Activated gamma-delta T cell treated with anti-CD3 and anti-CD28 coated beads, Interleukin-2, amount 50 U/mL, for 16 hours (primary cell): ENCODE measurements around the gene GRB10.
"Not testable (repeated sequence)": the region's sequence is repeated elsewhere in the genome, so short reads cannot be mapped to it uniquely, and the experiment has no call there.

Experiments
- DNase-seq: peaks from one replicate; pipeline ENCODE4 v3.0.0-alpha.2; 2020; ENCODE audit warnings: low read depth

GRB10 gene

GRCh38 chr7:50607524-50608125 lies 175.1 kb downstream of the GRB10 start:
- no peak for DNase-seq

GRCh38 chr7:50605059-50605458 lies 177.6 kb downstream of the GRB10 start:
- no peak for DNase-seq

- DNase-seq: no peak
Measured at GRCh38 chr7:50603287-50603686, 179.4 kb downstream of the GRB10 start.

- DNase-seq: no peak
Measured at GRCh38 chr7:50599385-50599784, 183.3 kb downstream of the GRB10 start.

GRCh38 chr7:50598460-50599343 lies 184.0 kb downstream of the GRB10 start:
- no peak for DNase-seq

- no peak for DNase-seq
Measured at GRCh38 chr7:50596484-50596883, 186.2 kb downstream of the GRB10 start.

- DNase-seq: no peak
Measured at GRCh38 chr7:50595491-50596102, 187.1 kb downstream of the GRB10 start.

- no peak for DNase-seq
Measured at GRCh38 chr7:50594734-50595485, 187.8 kb downstream of the GRB10 start.

GRCh38 chr7:50594136-50594535 lies 188.6 kb downstream of the GRB10 start:
- DNase-seq: no peak

- no peak for DNase-seq
Measured at GRCh38 chr7:50592940-50593339, 189.8 kb downstream of the GRB10 start.

- no peak for DNase-seq
Measured at GRCh38 chr7:50591480-50592438, 190.9 kb downstream of the GRB10 start.

- no peak for DNase-seq
Measured at GRCh38 chr7:50591098-50591479, 191.6 kb downstream of the GRB10 start.

- DNase-seq: no peak
Measured at GRCh38 chr7:50590535-50590934, 192.2 kb downstream of the GRB10 start.

GRCh38 chr7:50589364-50589763 lies 193.3 kb downstream of the GRB10 start:
- no peak for DNase-seq

GRCh38 chr7:50588937-50589336 lies 193.8 kb downstream of the GRB10 start:
- DNase-seq: no peak

GRCh38 chr7:50587737-50588136 lies 195.0 kb downstream of the GRB10 start:
- DNase-seq: no peak

GRCh38 chr7:50584793-50585408 lies 197.8 kb downstream of the GRB10 start:
- no peak for DNase-seq

GRCh38 chr7:50584386-50584785 lies 198.3 kb downstream of the GRB10 start:
- no peak for DNase-seq

GRCh38 chr7:50583295-50583694 lies 199.4 kb downstream of the GRB10 start:
- DNase-seq: not testable (repeated sequence)

- DNase-seq: not testable (repeated sequence)
Measured at GRCh38 chr7:50582271-50582670, 200.4 kb downstream of the GRB10 start.

- not testable (repeated sequence) for DNase-seq
Measured at GRCh38 chr7:50580666-50581065, 202.0 kb downstream of the GRB10 start.
